Measurements from ENCODE around the gene TAF11L5.
"Not testable (repeated sequence)": the region's sequence is repeated elsewhere in the genome, so short reads cannot be mapped to it uniquely, and the experiment has no call there.

GRCh38 chr5:17526504-17526903 is 1.5 kb downstream of the TAF11L5 start:
- not testable (repeated sequence) for TF ChIP-seq CTCF (conservative IDR thresholded peaks at IDR 0.05); ZFX (IDR thresholded peaks at IDR 0.05)

Measured in C4-2B (cell line).